Upper lobe of right lung (tissue), 1 donor: ENCODE measurements around the gene B9D2. TPM values are rescaled to one million over a fixed set of nuclear protein-coding genes. Genes with fewer than 3 reads are reported as not detected.

ENCODE experiments used
- ATAC-seq: fragments of 200-7000 bp; cut with Tn5 transposase; one replicate; pipeline ENCODE4 v1.9.1; 2020; ENCODE audit warnings: mild to moderate bottlenecking, moderate library complexity
- DNase-seq: peaks from one replicate; pipeline ENCODE4 v3.0.0-alpha.2; 2020
- H3K27ac ChIP-seq: fragments of 200-600 bp; one replicate; pipeline ENCODE4 v1.8.0; 2022
- H3K27me3 ChIP-seq: fragments of 200-600 bp; one replicate; pipeline ENCODE4 v1.8.0; 2022; ENCODE audit warnings: mild to moderate bottlenecking
- H3K36me3 ChIP-seq: fragments of 200-600 bp; one replicate; pipeline ENCODE4 v1.8.0; 2022
- H3K4me1 ChIP-seq: fragments of 200-600 bp; one replicate; pipeline ENCODE4 v1.8.0; 2022
- H3K4me3 ChIP-seq: fragments of 200-600 bp; one replicate; pipeline ENCODE4 v1.8.0; 2022; ENCODE audit warnings: mild to moderate bottlenecking
- H3K9me3 ChIP-seq: fragments of 200-600 bp; one replicate; pipeline ENCODE4 v1.8.0; 2022
- CTCF ChIP-seq: fragments of 200-600 bp; IDR thresholded peaks from one replicate; pipeline ENCODE4 v1.8.0; 2022; ENCODE audit warnings: antibody characterized with exemption
- intact Hi-C: fragments of 100-400 bp; cut with DNase I; formaldehyde crosslinking; loops from one replicate; pipeline ENCODE4 v1.11.0; 2022
- total RNA-seq: library from RNA; stranded (reverse); fragmentation: NEBNext Ultra II Directional; extraction: Animal tissue kit (Norgen Biotek cat#: 25700); gene quantifications from one replicate; pipeline ENCODE4 v1.2.1, GENCODE V29; 2021
- donor health status: DM: no; HTN: yes; CAD: no; lungs with severe emphysema.

Gene B9D2
- total RNA-seq, 1 donor from 2014 or later: 5.5 TPM

- H3K4me3 ChIP-seq: no peak overlapping the region
- no peaks in the 10 kb centered on the region for H3K9me3 ChIP-seq
- no peaks in the 10 kb centered on the region for H3K36me3 ChIP-seq
- peaks cover 19% of the 10 kb centered on the region for H3K4me1 ChIP-seq
- H3K27me3 ChIP-seq: no peaks in the 10 kb centered on the region
- no peak for DNase-seq
- peak overlapping the region; percentile 40 for H3K27ac ChIP-seq
- no peak for TF ChIP-seq CTCF
- intact Hi-C loops: no loop called here
- ATAC-seq: no peak
These were observed 3.9 kb upstream of the B9D2 start for GRCh38 chr19:41367848-41368301.

GRCh38 chr19:41366089-41366488 is 2.1 kb upstream of the B9D2 start:
- DNase-seq: no peak
- TF ChIP-seq CTCF: no peak
- Histone ChIP-seq H3K4me1 (peaks cover 19% of the 10 kb centered on the region), H3K9me3 (no peaks in the 10 kb centered on the region), H3K4me3 (no peak overlapping the region), H3K27me3 (no peaks in the 10 kb centered on the region), H3K27ac (no peak overlapping the region), H3K36me3 (no peaks in the 10 kb centered on the region)
- intact Hi-C loops: no loop called here
- ATAC-seq: no peak

- DNase-seq: no peak
- H3K36me3 ChIP-seq: no peaks in the 10 kb centered on the region
- TF ChIP-seq CTCF: no peak
- peak overlapping the region; percentile 99 for H3K27ac ChIP-seq
- peak; percentile 1 for ATAC-seq
- H3K4me3 ChIP-seq: peak overlapping the region; percentile 72
- peaks cover 19% of the 10 kb centered on the region for H3K4me1 ChIP-seq
- no peaks in the 10 kb centered on the region for H3K9me3 ChIP-seq
- no peaks in the 10 kb centered on the region for H3K27me3 ChIP-seq
- intact Hi-C loops: no loop called here
These were observed 809 bp upstream of the B9D2 start for GRCh38 chr19:41364524-41365391.

GRCh38 chr19:41363371-41363752 is 587 bp downstream of the B9D2 start:
- H3K27ac ChIP-seq: peak overlapping the region; percentile 99

GRCh38 chr19:41362143-41362847 is 1.7 kb downstream of the B9D2 start:
- Histone ChIP-seq H3K4me1 (peaks cover 13% of the 10 kb centered on the region), H3K27ac (peak overlapping the region; percentile 99), H3K36me3 (no peaks in the 10 kb centered on the region), H3K27me3 (no peaks in the 10 kb centered on the region), H3K4me3 (no peak overlapping the region), H3K9me3 (no peaks in the 10 kb centered on the region)
- intact Hi-C loops: no loop called here
- ATAC-seq (peak; percentile 8), DNase-seq (no peak)
- no peak for TF ChIP-seq CTCF

More at GRCh38 chr19:41363371-41363752, 587 bp downstream of the B9D2 start:
- no peaks in the 10 kb centered on the region for H3K36me3 ChIP-seq
- no peak for TF ChIP-seq CTCF
- H3K27me3 ChIP-seq: no peaks in the 10 kb centered on the region
- DNase-seq (no peak), ATAC-seq (no peak)
- peak overlapping the region; percentile 72 for H3K4me3 ChIP-seq
- peaks cover 19% of the 10 kb centered on the region for H3K4me1 ChIP-seq
- intact Hi-C loops: no loop called here
- no peaks in the 10 kb centered on the region for H3K9me3 ChIP-seq
